ENCODE measurements around the gene DENND5A. TPM values are rescaled to one million over a fixed set of nuclear protein-coding genes. Genes with fewer than 3 reads are reported as not detected.

Gene DENND5A
- total and polyA plus RNA-seq, 10 of the 15 experiments (the other 5 are each of a cell fraction or from before 2014, with no cell fraction given), result 15.6 to 157 (median 85.1) TPM

DNA sequence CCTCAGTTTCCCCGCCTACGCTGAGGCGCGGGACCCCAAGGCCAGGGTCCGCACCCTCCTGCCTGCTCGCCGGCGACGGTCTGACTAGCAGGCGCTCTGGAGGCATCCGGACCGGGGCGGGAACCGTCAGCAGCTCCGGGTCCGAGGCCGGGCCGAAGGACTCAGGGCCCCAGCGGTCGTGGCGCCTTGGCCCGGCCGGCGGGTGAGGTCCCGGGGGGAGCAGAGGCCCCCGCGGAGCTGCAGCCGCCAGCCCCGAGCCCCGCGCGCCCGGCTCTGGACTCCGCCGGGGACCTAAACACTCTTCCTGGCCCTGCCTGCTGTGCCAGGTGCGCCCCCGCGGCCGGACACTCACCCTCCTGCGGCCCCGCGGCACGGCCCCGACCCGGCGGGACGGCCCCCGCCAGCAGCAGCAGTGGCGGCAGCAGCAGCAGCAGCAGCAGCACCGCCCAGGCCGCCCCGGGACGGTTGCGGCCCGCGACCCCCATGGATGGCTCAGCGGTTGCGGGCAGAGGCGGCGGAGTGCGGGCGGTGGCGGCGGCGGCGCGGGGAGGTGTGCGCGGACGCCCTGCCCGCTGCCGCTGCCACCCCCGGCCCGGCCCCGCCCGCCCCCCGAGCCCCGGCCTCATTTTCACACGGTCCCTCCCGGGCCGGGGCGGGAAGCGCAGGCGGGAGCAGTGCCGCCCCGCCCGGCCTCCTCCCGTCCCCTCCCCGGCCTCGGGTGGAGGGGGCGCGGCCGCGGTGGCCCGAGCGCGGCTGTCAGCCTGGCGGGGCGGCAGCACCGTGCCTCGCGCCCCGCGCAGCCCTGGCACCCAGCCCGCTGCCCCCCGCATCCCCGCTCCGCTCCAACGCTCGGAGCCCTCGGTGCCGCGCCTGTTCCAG is 173.9 kb downstream of the DENND5A start, which contains the start of gene SCUBE2:
SCUBE2 (minus strand) TSS at position 556 of the 879 bp plus-strand sequence; CDS start at position 485, 71 bp downstream.
- Histone ChIP-seq H3K4me2 (ENCODE audit: control insufficient read depth, insufficient read depth) (0 out of 2 replicates have a peak within 1 kb of the TSS, but pooled peaks have one; percentile 17), H3K27ac (ENCODE audit: control insufficient read depth, insufficient read depth) (no peak within 1 kb of the TSS)
- ATAC-seq, result peak; percentile 50

DNA sequence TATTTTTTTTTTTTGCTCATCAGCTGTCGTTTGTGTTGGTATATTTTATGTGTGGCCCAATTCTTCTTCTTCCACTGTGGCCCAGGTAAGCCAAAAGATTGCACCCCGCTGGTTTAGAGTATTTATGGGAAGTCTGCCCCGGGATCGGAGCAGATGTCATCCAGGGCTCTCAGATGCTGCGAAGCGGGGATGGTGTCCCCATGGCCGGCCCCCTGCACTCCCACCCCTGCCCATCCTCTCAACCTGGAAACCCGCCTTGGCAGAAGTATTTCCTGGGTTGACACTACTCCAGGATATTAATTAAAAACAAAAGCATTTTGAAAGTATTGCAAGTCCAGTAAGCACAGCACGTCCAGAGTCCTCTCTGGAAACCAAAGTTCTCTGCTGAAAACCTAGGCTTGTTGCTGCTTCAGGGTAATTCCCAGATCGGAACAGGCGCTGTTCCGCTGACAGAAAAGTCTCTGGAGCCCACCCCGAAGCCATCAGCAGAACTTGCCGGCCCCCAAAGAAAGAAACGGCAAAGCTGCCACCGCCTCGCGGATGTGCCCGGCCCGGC is 174.6 kb downstream of the DENND5A start:
- Histone ChIP-seq H3K4me1 (ENCODE audit: control insufficient read depth, insufficient read depth, low read length) (no peaks in the 10 kb centered on the region), H3K79me2 (ENCODE audit: control insufficient read depth, insufficient read depth, low read length) (no peaks in the 10 kb centered on the region), H3K27me3 (replicated peaks in 1 of 2; ENCODE audit: control insufficient read depth in 2 of 2, insufficient read depth in 2 of 2, low read length in 1 of 2) (peaks cover 13 to 26% of the 10 kb centered on the region in 2 experiments), H3K4me3 (no peak overlapping the region), H3K4me2 (ENCODE audit: control insufficient read depth, insufficient read depth) (0 out of 2 replicates have a peak overlapping the region, but pooled peaks have one; percentile 17), H2AFZ (ENCODE audit: control insufficient read depth, low read depth, low read length) (no peak overlapping the region), H4K20me1 (ENCODE audit: control insufficient read depth, insufficient read depth) (no peaks in the 10 kb centered on the region), H3K9me3 (replicated peaks; ENCODE audit: control insufficient read depth, insufficient read depth, low read length) (no peaks in the 10 kb centered on the region), H3K9ac (ENCODE audit: control insufficient read depth, insufficient read depth, low read length) (no peak overlapping the region), H3K36me3 (ENCODE audit: control insufficient read depth in 2 of 2, insufficient read depth in 2 of 2, low read length in 1 of 2) (no peaks in the 10 kb centered on the region), H3K27ac (ENCODE audit: control insufficient read depth, insufficient read depth) (no peak overlapping the region)
- TF ChIP-seq EZH2 (IDR thresholded peaks at IDR 0.05; ENCODE audit: borderline replicate concordance, control insufficient read depth, low read depth, low read length) (0 out of 2 replicates have a peak, but pooled peaks have one; percentile 16), RBBP5 (conservative IDR thresholded peaks at IDR 0.05) (no peak), SMARCA5 (IDR thresholded peaks at IDR 0.05) (no peak), CBX5 (IDR thresholded peaks at IDR 0.05; ENCODE audit: low read depth) (no peak), SREBF1 (IDR thresholded peaks at IDR 0.05; ENCODE audit: low read length) (no peak)
- DNase-seq (ENCODE audit: low read depth, low spot score), result no peak
- in situ Hi-C loops (cut with MboI) (no loop called here), intact Hi-C loops (cut with micrococcal nuclease; ENCODE audit: unreplicated experiment) (loop anchor here (10.0 kb wide), 1 partner anchor 76 kb away; no protein-coding TSS in a partner anchor)
- WGBS (ENCODE audit: insufficient coverage, insufficient replicate concordance, low lambda C conversion rate, missing lambda C conversion rate), result 43% methylated on average over 20 of the region's 20 CpGs
- CTCF ChIA-PET, result interaction anchor here (0.8 to 1.7 kb wide), 3 partner anchors 22 to 75 kb away, joined by 3 to 6 read pairs (median 3); no protein-coding TSS in a partner anchor
- RAD21 ChIA-PET (ENCODE audit: unreplicated experiment), result interaction anchor here (1.1 to 1.4 kb wide), 2 partner anchors 47 to 75 kb away, joined by 3 to 4 read pairs; no protein-coding TSS in a partner anchor
- no TSS peak for BruUV-seq (replicated peaks)
- ATAC-seq, result no peak
- SMC1A ChIA-PET (ENCODE audit: uncharacterized antibody, unreplicated experiment), result no interaction called here
- POLR2A ChIA-PET, result no interaction called here
- no peak for FAIRE-seq

More for the DNA sequence above, 173.9 kb downstream of the DENND5A start, which contains the start of gene SCUBE2:
- Histone ChIP-seq H4K20me1 (ENCODE audit: control insufficient read depth, insufficient read depth) (no peaks in the 10 kb centered on the region), H3K4me1 (ENCODE audit: control insufficient read depth, insufficient read depth, low read length) (no peaks in the 10 kb centered on the region), H2AFZ (ENCODE audit: control insufficient read depth, low read depth, low read length) (no peak within 1 kb of the TSS), H3K4me3 (no peak within 1 kb of the TSS), H3K9me3 (replicated peaks; ENCODE audit: control insufficient read depth, insufficient read depth, low read length) (no peaks in the 10 kb centered on the region), H3K79me2 (ENCODE audit: control insufficient read depth, insufficient read depth, low read length) (no peaks in the 10 kb centered on the region), H3K36me3 (ENCODE audit: control insufficient read depth in 2 of 2, insufficient read depth in 2 of 2, low read length in 1 of 2) (no peaks in the 10 kb centered on the region), H3K27me3 (replicated peaks in 1 of 2; ENCODE audit: control insufficient read depth in 2 of 2, insufficient read depth in 2 of 2, low read length in 1 of 2) (peaks cover 13 to 26% of the 10 kb centered on the region in 2 experiments), H3K9ac (ENCODE audit: control insufficient read depth, insufficient read depth, low read length) (no peak within 1 kb of the TSS)
- RAD21 ChIA-PET (ENCODE audit: unreplicated experiment), result interaction anchor here (1.1 kb wide), 1 partner anchor 76 kb away, joined by 4 read pairs; no protein-coding TSS in a partner anchor
- intact Hi-C loops (cut with micrococcal nuclease; ENCODE audit: unreplicated experiment) (loop anchor here (10.0 kb wide), 1 partner anchor 76 kb away; no protein-coding TSS in a partner anchor), in situ Hi-C loops (cut with MboI) (no loop called here)
- CTCF ChIA-PET, result interaction anchor here (1.7 kb wide), 1 partner anchor 76 kb away, joined by 6 read pairs; no protein-coding TSS in a partner anchor
- DNase-seq (ENCODE audit: low read depth, low spot score) (no peak), FAIRE-seq (no peak)
- 3% methylated on average over 40 of the region's 113 CpGs for WGBS (ENCODE audit: insufficient coverage, insufficient replicate concordance, low lambda C conversion rate, missing lambda C conversion rate)
- BruUV-seq (replicated peaks), result no TSS peak
- POLR2A ChIA-PET, result no interaction called here
- SMC1A ChIA-PET (ENCODE audit: uncharacterized antibody, unreplicated experiment), result no interaction called here
- TF ChIP-seq SUZ12 (IDR thresholded peaks at IDR 0.05; ENCODE audit: unreplicated experiment), result peak; percentile 97
- TF ChIP-seq PML (IDR thresholded peaks at IDR 0.05; ENCODE audit: low read length), result no peak
